GM21576 (cell line): Measurements from ENCODE around the gene OR4C15.

ENCODE experiments used
- ATAC-seq: cut with Tn5 transposase; IDR thresholded peaks from one replicate; pipeline ENCODE4 v1.9.1; 2021; ENCODE audit warnings: mild to moderate bottlenecking, moderate library complexity; ENCODE audit not compliant: unreplicated experiment

Gene OR4C15

GRCh38 chr11:55554169-55554568 is at the start of gene OR4C15:
TSS of gene OR4C15 (plus strand) at chr11:55554469. CDS start at chr11:55554469, 0 bp downstream.
- ATAC-seq, result no peak

- ATAC-seq, result no peak
These were observed 17.6 kb downstream of the OR4C15 start, which contains the start of gene OR4C16 for GRCh38 chr11:55571828-55572227. TSS of gene OR4C16 (plus strand) at chr11:55572128. CDS start at chr11:55572128, 0 bp downstream.

DNA sequence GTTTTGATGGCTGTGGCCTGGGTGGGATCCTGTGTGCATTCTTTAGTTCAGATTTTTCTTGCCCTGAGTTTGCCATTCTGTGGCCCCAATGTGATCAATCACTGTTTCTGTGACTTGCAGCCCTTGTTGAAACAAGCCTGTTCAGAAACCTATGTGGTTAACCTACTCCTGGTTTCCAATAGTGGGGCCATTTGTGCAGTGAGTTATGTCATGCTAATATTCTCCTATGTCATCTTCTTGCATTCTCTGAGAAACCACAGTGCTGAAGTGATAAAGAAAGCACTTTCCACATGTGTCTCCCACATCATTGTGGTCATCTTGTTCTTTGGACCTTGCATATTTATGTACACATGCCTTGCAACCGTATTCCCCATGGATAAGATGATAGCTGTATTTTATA is 18.3 kb downstream of the OR4C15 start:
- no peak for ATAC-seq
